ENCODE data around the gene PCNT. TPM values are rescaled to one million over a fixed set of nuclear protein-coding genes. Genes with fewer than 3 reads are reported as not detected.

The PCNT gene
- total and polyA plus RNA-seq, 9 of the 15 experiments (the other 6 are each of a cell fraction or from before 2014, with no cell fraction given), result 9.1 to 53.5 (median 31.3) TPM

DNA sequence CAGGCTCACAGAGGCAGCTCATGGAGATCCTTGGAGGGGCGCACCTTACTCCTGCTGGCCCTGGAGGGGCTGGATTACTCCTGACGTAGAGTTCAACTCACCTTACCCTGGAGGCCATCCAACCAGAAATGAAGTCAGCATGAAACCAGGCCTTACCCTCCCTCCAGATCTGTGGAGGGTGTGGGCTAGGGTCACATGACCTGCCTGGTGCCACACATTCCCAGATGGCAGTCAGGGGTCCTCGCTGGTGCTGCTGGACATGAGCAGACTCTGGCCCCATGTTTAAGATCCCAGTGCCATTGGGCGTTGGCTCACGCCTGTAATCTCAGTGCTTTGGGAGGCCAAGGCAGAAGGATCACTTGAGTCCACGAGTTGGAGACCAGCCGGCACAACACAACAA lies 4.8 kb upstream of the PCNT start (continued):
- TF ChIP-seq MYNN (IDR thresholded peaks at IDR 0.05), result 0 out of 2 replicates have a peak, but pooled peaks have one; percentile 15
- TF ChIP-seq MYNN (CRISPR knock-in tag; IDR thresholded peaks at IDR 0.05), result no peak
- no peak for TF ChIP-seq RBFOX2 (IDR thresholded peaks at IDR 0.05; ENCODE audit: low read depth, low read length)

DNA sequence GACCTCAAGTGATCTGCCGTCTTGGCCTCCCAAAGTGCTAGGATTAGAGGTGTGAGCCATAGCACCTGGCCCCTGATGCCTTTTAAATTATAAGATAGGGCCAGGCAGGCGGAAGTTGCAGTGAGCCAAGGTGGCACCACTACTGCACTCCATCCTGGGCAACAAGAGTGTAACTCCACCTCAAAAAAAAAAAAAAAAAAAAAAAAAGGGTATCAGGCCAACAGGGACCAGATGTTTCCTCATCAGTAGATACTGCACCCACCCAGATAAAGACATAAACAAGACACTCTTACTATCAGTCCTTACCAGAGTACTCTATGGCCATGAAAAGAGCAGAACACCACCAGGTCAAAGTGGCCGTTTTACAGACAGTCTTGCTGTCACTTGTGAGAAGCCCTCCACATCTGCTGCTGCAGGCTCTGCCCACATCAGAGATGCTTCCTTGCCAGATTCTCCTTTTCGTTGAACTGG lies 3.6 kb upstream of the PCNT start:
- peak overlapping the region; percentile 91 for H3K4me2 ChIP-seq (ENCODE audit: insufficient read depth, low read length)
- CTCF ChIA-PET (ENCODE audit: low intra/inter-chr PET ratio), result no interaction called here
- peaks cover 60% of the 10 kb centered on the region for H3K79me2 ChIP-seq (ENCODE audit: control insufficient read depth, insufficient read depth, low read length)
- H3K9me1 ChIP-seq (ENCODE audit: control insufficient read depth, insufficient read depth, low read length), result no peaks in the 10 kb centered on the region
- peaks cover 26% of the 10 kb centered on the region for H4K20me1 ChIP-seq (replicated peaks; ENCODE audit: control insufficient read depth, insufficient read depth, low read length)
- in situ Hi-C loops (cut with MboI) (no loop called here), intact Hi-C loops (cut with micrococcal nuclease) (loop anchor here (1.0 kb wide), 1 partner anchor 26 kb away; no protein-coding TSS in a partner anchor)
- DNase-seq (ENCODE audit: extremely low read depth in 1 of 4, low spot score in 3 of 4), result peak; percentile 80 to 97 (median 88)
- no TSS peak for BruUV-seq (replicated peaks)
- 2% methylated on average over 4 of the region's 4 CpGs for WGBS (ENCODE audit: insufficient coverage, low coverage, missing lambda C conversion rate)
- H2AFZ ChIP-seq (ENCODE audit: low read depth, low read length), result no peak overlapping the region
- POLR2A ChIA-PET, result interaction anchor here (0.7 kb wide), 1 partner anchor 9 kb away, joined by 4 read pairs; no protein-coding TSS in a partner anchor
- peak overlapping the region in 1 of 2 experiments; percentile 99; a peak in 1 of 4 replicates for H3K9ac ChIP-seq (ENCODE audit: insufficient read depth in 1 of 2, low read depth in 2 of 2, low read length in 2 of 2)
- peaks cover 27 to 68% of the 10 kb centered on the region in 2 experiments; a peak in 4 of 5 replicates for H3K4me1 ChIP-seq (replicated peaks in 1 of 2; ENCODE audit: control insufficient read depth in 2 of 2, insufficient read depth in 2 of 2, low read length in 2 of 2)
- H3K4me3 ChIP-seq, result peak overlapping the region; percentile 22; the same call in 1 of the 2 replicates
- peak; percentile 46 for ATAC-seq
- H3K36me3 ChIP-seq (ENCODE audit: control insufficient read depth, insufficient read depth, low read length), result peaks cover 45% of the 10 kb centered on the region
- no peaks in the 10 kb centered on the region for H3K27me3 ChIP-seq (ENCODE audit: control insufficient read depth in 2 of 2, insufficient read depth in 2 of 2, low read length in 2 of 2)
- no peaks in the 10 kb centered on the region for H3K9me3 ChIP-seq (replicated peaks; ENCODE audit: control insufficient read depth, insufficient read depth, low read depth, low read length)
- FAIRE-seq, result peak; percentile 96
- H3K27ac ChIP-seq (ENCODE audit: extremely low read depth, low read depth, low read length), result peak overlapping the region; percentile 99
- TF ChIP-seq MYNN (IDR thresholded peaks at IDR 0.05) (peak; percentile 94), MYNN (CRISPR knock-in tag; IDR thresholded peaks at IDR 0.05) (no peak), NUFIP1 (IDR thresholded peaks at IDR 0.05; ENCODE audit: partially characterized antibody) (peak; percentile 60), PRMT5 (CRISPR knock-in tag; IDR thresholded peaks at IDR 0.05) (no peak), SIN3B (IDR thresholded peaks at IDR 0.05; ENCODE audit: low read depth) (no peak), ZNF75A (CRISPR knock-in tag; IDR thresholded peaks at IDR 0.05) (no peak), MTA2 (IDR thresholded peaks at IDR 0.05; ENCODE audit: low read depth) (peak; percentile 100), ZNF24 (IDR thresholded peaks at IDR 0.05) (0 out of 2 replicates have a peak, but pooled peaks have one; percentile 19)
- TF ChIP-seq, protein P1, sequence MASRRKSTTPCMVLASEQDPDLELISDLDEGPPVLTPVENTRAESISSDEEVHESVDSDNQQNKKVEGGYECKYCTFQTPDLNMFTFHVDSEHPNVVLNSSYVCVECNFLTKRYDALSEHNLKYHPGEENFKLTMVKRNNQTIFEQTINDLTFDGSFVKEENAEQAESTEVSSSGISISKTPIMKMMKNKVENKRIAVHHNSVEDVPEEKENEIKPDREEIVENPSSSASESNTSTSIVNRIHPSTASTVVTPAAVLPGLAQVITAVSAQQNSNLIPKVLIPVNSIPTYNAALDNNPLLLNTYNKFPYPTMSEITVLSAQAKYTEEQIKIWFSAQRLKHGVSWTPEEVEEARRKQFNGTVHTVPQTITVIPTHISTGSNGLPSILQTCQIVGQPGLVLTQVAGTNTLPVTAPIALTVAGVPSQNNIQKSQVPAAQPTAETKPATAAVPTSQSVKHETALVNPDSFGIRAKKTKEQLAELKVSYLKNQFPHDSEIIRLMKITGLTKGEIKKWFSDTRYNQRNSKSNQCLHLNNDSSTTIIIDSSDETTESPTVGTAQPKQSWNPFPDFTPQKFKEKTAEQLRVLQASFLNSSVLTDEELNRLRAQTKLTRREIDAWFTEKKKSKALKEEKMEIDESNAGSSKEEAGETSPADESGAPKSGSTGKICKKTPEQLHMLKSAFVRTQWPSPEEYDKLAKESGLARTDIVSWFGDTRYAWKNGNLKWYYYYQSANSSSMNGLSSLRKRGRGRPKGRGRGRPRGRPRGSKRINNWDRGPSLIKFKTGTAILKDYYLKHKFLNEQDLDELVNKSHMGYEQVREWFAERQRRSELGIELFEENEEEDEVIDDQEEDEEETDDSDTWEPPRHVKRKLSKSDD (conservative IDR thresholded peaks at IDR 0.05; ENCODE audit: low read length), result no peak
- TF ChIP-seq, protein P2, sequence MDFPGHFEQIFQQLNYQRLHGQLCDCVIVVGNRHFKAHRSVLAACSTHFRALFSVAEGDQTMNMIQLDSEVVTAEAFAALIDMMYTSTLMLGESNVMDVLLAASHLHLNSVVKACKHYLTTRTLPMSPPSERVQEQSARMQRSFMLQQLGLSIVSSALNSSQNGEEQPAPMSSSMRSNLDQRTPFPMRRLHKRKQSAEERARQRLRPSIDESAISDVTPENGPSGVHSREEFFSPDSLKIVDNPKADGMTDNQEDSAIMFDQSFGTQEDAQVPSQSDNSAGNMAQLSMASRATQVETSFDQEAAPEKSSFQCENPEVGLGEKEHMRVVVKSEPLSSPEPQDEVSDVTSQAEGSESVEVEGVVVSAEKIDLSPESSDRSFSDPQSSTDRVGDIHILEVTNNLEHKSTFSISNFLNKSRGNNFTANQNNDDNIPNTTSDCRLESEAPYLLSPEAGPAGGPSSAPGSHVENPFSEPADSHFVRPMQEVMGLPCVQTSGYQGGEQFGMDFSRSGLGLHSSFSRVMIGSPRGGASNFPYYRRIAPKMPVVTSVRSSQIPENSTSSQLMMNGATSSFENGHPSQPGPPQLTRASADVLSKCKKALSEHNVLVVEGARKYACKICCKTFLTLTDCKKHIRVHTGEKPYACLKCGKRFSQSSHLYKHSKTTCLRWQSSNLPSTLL (IDR thresholded peaks at IDR 0.05), result no peak
- TF ChIP-seq, protein P3, sequence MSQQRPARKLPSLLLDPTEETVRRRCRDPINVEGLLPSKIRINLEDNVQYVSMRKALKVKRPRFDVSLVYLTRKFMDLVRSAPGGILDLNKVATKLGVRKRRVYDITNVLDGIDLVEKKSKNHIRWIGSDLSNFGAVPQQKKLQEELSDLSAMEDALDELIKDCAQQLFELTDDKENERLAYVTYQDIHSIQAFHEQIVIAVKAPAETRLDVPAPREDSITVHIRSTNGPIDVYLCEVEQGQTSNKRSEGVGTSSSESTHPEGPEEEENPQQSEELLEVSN (IDR thresholded peaks at IDR 0.05; ENCODE audit: borderline replicate concordance in 1 of 2, extremely low read depth in 1 of 2, insufficient read depth in 1 of 2, insufficient read length in 1 of 2, low read depth in 1 of 2, low read length in 1 of 2, poor library complexity in 1 of 2, severe bottlenecking in 1 of 2), result no peak
- TF ChIP-seq, protein P4, sequence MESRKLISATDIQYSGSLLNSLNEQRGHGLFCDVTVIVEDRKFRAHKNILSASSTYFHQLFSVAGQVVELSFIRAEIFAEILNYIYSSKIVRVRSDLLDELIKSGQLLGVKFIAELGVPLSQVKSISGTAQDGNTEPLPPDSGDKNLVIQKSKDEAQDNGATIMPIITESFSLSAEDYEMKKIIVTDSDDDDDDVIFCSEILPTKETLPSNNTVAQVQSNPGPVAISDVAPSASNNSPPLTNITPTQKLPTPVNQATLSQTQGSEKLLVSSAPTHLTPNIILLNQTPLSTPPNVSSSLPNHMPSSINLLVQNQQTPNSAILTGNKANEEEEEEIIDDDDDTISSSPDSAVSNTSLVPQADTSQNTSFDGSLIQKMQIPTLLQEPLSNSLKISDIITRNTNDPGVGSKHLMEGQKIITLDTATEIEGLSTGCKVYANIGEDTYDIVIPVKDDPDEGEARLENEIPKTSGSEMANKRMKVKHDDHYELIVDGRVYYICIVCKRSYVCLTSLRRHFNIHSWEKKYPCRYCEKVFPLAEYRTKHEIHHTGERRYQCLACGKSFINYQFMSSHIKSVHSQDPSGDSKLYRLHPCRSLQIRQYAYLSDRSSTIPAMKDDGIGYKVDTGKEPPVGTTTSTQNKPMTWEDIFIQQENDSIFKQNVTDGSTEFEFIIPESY (CRISPR knock-in tag; IDR thresholded peaks at IDR 0.05), result no peak
